LNCAP (cell line): ENCODE results near the gene FAM83D.

ENCODE experiments used
- TF ChIP-seq, protein P1 (sequence below): fragments of 450-650 bp; IDR thresholded peaks from 2 replicates; pipeline ENCODE4 v1.5.1; 2017; ENCODE audit warnings: mild to moderate bottlenecking

The FAM83D gene

DNA sequence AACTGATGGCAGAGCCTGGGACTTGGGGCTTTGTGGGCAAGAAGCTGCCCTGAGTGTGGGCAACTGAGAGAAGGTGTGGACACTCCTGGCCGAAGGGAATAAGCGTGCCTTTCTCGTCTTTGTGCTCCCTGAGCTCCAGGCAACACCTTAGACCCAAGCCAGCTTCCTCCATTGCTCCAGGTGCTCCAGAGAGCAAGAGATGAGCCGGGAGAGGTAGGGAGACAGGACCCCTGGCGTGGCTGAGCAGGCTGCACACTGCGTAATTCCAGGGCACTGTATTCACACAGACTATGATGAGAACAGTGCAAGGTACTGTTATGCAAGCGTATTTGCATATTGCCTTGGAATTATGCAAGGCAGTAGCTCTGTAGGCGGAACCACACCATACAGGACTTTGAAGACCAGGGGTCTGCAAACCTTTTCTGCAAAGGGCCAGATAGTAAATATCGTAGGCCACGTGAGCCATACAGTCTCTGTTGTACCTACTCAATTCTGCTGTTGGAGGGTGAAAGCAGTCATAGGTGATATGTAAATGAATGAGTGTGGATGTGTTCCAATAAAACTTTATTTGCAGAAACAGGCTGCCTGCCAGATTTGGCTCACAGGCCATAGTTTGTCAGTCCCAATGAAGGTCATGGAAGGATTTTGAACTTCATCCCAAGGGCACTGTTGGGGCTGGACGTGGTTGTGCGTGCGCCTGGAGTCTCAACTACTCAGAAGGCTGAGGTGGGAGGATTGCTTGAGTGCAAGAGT is 42.1 kb upstream of the FAM83D start:
- TF ChIP-seq, protein P1, sequence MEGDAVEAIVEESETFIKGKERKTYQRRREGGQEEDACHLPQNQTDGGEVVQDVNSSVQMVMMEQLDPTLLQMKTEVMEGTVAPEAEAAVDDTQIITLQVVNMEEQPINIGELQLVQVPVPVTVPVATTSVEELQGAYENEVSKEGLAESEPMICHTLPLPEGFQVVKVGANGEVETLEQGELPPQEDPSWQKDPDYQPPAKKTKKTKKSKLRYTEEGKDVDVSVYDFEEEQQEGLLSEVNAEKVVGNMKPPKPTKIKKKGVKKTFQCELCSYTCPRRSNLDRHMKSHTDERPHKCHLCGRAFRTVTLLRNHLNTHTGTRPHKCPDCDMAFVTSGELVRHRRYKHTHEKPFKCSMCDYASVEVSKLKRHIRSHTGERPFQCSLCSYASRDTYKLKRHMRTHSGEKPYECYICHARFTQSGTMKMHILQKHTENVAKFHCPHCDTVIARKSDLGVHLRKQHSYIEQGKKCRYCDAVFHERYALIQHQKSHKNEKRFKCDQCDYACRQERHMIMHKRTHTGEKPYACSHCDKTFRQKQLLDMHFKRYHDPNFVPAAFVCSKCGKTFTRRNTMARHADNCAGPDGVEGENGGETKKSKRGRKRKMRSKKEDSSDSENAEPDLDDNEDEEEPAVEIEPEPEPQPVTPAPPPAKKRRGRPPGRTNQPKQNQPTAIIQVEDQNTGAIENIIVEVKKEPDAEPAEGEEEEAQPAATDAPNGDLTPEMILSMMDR: no peak

DNA sequence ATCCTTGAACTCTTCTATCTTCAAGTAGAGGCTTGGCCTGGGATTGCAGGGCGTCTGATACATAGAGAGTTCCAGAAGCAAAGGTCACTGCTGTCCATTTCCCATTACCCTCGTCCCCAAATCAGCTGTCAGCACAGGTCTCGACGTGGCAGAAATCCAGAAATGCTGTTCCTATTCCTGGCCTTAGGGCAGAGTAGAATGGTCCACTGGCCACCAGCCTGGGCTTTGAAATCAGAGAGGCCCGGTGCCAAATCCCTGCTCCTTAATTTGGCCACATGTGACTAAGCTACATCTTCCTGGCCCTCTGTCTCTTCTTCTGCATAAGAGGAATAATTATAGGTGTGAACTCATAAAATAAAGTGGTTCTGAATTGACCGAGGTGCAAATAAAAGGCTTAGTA is 40.9 kb upstream of the FAM83D start:
- TF ChIP-seq, protein P1: no peak

DNA sequence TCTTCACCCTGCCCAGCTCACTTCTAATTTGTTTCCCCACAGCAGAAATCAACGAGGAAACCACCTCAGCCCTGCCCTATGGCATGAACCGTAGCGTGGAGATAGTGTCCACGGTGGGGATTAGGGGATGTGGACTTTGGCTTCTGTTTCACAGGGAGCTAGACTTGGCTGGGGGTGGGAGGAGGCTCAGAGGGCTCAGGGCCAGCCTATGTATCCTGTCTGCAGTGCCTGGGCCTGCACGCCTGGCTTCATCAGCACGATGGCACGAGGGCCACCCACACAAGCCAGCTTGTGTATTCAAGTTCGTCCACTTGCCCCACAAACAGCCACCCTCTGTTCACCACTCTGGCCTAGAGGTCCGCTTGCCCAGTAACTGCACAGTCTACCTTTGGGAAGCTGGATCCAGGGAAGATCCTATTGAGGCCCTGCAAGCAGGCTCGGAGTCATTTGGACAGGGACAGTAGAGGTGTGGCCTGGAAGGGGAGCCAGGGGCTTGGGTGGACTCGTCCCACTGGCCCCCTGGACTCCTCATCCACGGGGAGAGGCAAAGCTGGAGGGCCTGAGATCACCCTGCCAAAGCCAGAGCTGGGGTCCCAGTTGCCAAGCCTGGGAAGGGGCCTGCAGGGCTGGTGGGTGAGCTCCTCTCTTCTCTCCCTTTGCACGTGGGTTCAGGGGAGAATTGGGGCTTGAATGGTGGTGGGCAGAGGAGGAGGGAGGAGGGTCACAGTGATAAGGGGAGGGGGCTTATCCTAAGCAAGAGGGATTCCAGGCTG is 38.0 kb upstream of the FAM83D start:
- TF ChIP-seq, protein P1: no peak

DNA sequence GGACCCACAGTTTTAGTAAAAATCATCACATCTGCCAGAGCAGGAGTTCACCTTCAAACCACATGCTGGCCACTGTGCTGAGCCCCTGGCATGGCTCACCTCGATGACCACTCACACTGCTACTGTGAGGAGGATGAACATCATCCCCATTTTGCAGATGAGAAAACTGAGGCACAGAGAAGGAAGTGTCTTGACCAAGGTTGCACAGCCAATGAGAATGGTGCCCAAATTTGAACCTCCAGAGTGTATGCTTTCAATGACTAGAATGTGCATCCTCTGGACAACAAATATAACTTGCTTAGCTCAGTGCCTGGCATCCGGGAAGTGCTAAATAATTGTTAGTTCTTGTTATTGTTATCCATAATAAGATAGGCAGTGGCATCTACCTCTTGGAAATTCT is 37.2 kb upstream of the FAM83D start:
- TF ChIP-seq, protein P1: no peak

DNA sequence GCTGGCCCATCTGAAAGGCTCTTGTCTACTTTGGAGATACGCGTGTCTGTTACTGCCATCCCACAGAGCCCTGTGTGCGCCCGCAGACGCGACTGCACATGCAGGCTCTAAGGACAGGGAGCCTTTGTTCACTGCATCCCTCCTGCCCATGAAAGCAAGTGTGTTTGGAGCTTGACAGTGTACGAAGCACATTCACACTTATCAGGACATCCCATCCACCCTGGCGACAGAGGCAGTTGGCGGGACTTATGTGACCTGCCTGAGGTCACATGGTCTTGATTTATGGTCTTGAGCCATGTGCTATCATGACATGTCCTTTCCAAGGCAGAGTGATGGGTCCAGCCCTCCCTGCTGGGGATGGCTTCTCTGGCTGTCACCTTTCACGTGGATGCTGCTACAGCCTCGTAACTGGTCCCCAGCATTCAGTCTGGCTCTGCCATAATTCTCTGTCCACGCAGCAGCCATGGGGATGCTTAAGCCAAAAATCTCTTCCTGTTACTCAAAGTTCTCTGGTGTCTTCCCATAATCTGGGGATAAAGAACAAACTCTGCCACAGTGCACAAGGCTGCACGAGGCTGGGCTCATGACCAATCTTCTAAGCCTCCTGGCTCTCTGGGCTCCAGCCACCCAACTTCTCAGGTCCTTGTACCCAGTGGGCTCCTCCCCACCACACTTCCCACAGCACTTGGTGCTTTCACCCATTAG is 36.3 kb upstream of the FAM83D start:
- TF ChIP-seq, protein P1: no peak

DNA sequence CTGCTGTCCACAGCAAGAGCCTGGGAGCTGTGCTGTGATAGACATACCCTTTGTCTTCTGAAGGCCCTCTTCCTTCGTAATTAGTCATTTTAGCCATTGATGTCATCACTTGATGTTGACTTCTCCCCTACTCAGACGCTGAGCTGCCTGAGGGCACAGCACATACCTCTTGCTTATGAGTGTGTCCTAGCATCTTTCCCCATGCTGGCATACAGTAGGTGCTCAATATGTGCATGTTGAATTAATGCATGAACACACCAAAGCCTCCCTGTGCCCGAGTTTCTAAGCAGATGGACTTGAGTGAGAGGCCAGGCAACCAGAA is 35.8 kb upstream of the FAM83D start:
- TF ChIP-seq, protein P1: no peak

DNA sequence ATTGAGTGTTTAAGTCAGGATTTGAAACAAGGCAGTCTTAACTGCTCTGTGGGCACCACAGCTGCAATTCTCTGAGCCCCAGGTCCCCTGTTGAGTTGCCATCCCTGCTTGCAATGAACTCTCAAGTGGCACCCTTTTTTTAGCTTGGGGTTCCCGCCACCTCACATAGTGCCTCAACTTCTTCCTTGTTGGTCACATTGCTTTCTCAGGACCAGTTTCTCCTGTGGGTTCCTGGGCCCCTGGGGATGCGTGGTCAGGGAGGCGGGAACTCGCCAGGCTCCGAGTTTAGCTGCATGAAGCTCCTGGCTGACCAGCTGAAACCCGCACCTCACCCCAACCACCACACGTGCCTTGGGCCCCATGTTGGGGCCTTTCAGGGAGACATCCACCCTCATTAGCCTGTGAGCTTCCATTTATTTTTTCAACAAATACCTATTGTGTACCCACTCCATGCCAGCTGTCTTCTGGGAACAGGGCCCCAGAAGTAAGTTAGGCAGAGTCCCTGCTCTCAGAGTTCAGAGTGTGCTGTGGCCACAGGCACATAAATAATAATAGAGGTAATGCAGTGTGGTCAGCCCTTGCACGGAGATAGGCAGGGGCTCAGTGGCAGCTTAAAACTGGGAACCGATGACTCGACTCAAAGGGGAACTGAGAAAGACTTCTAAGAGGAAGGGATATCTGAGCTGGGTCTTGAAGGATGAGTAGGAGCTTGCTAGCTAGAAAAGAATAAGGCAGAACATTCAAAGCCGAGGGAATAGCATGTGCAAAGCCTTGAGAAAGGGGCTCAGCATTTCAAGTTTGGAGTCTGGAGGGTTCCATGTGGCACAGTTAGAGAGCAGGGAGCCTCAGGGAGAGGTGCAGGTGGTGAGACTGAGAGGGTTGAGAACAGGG is 33.9 kb upstream of the FAM83D start:
- TF ChIP-seq, protein P1: no peak
